MM.1S (cell line): ENCODE data around the gene MAU2.

Experiments used
- DNase-seq: peaks from one replicate; pipeline ENCODE4 v3.0.0-alpha.2; 2015
- H2AFZ ChIP-seq: fragments of 300-600 bp; sonication (generic); 2 replicates; pipeline ENCODE4 v1.6.0; 2016; ENCODE audit warnings: antibody characterized with exemption, low read length
- H3F3A ChIP-seq: fragments of 300-600 bp; sonication (generic); 2 replicates; pipeline ENCODE4 v1.6.1; 2016; ENCODE audit warnings: mild to moderate bottlenecking, antibody characterized with exemption, low read length, moderate library complexity, mixed read lengths; ENCODE audit not compliant: insufficient read depth
- H3K27ac ChIP-seq: fragments of 300-600 bp; sonication (generic); 2 replicates; pipeline ENCODE4 v1.5.1; 2016; ENCODE audit warnings: mild to moderate bottlenecking, low read length
- H3K27me3 ChIP-seq: fragments of 300-600 bp; sonication (generic); replicated peaks from 2 replicates; pipeline ENCODE4 v1.6.0; 2016; ENCODE audit warnings: low read length; ENCODE audit not compliant: insufficient read depth
- H3K36me3 ChIP-seq: fragments of 300-600 bp; sonication (generic); replicated peaks from 2 replicates; pipeline ENCODE4 v1.6.1; 2016; ENCODE audit warnings: mild to moderate bottlenecking, low read length, mixed read lengths; ENCODE audit not compliant: insufficient read depth
- H3K4me1 ChIP-seq: fragments of 300-600 bp; sonication (generic); 2 replicates; pipeline ENCODE4 v1.6.1; 2016; ENCODE audit warnings: low read length, mixed read lengths
- H3K4me2 ChIP-seq: fragments of 300-600 bp; sonication (generic); 2 replicates; pipeline ENCODE4 v1.6.0; 2016; ENCODE audit warnings: low read depth, low read length
- H3K4me3 ChIP-seq: fragments of 300-600 bp; sonication (generic); 2 replicates; pipeline ENCODE4 v1.5.1; 2016; ENCODE audit warnings: low read length, mixed read lengths
- H3K79me2 ChIP-seq: fragments of 300-600 bp; sonication (generic); 2 replicates; pipeline ENCODE4 v1.6.1; 2016; ENCODE audit warnings: mixed run types, low read length, mixed read lengths
- H3K9ac ChIP-seq: fragments of 300-600 bp; sonication (generic); 2 replicates; pipeline ENCODE4 v1.6.1; 2016; ENCODE audit warnings: low read length, mixed read lengths
- H3K9me2 ChIP-seq: fragments of 300-600 bp; sonication (generic); replicated peaks from 2 replicates; pipeline ENCODE4 v1.6.1; 2016; ENCODE audit warnings: mild to moderate bottlenecking, low read length, mixed read lengths; ENCODE audit not compliant: insufficient read depth
- H3K9me3 ChIP-seq: fragments of 300-600 bp; sonication (generic); replicated peaks from 2 replicates; pipeline ENCODE4 v1.6.1; 2016; ENCODE audit warnings: mild to moderate bottlenecking, low read length, mixed read lengths; ENCODE audit not compliant: insufficient read depth
- H4K20me1 ChIP-seq: fragments of 300-600 bp; sonication (generic); 2 replicates; pipeline ENCODE4 v1.6.1; 2016; ENCODE audit warnings: mild to moderate bottlenecking, low read length, moderate library complexity, mixed read lengths; ENCODE audit not compliant: insufficient read depth
- CTCF ChIP-seq: fragments of 300-600 bp; sonication (generic); IDR thresholded peaks from 2 replicates; pipeline ENCODE4 v1.5.1; 2016; ENCODE audit warnings: antibody characterized with exemption, low read length, mixed read lengths
- EZH2 ChIP-seq: fragments of 300-600 bp; sonication (generic); optimal IDR thresholded peaks from 2 replicates; pipeline ENCODE3; 2017; ENCODE audit warnings: low read depth, mild to moderate bottlenecking, antibody characterized with exemption, low read length, mixed read lengths
- EZH2phosphoT487 ChIP-seq: fragments of 300-600 bp; sonication (generic); IDR thresholded peaks from 2 replicates; pipeline ENCODE4 v1.6.1; 2018; ENCODE audit warnings: antibody characterized with exemption, low read length

The MAU2 gene

DNA sequence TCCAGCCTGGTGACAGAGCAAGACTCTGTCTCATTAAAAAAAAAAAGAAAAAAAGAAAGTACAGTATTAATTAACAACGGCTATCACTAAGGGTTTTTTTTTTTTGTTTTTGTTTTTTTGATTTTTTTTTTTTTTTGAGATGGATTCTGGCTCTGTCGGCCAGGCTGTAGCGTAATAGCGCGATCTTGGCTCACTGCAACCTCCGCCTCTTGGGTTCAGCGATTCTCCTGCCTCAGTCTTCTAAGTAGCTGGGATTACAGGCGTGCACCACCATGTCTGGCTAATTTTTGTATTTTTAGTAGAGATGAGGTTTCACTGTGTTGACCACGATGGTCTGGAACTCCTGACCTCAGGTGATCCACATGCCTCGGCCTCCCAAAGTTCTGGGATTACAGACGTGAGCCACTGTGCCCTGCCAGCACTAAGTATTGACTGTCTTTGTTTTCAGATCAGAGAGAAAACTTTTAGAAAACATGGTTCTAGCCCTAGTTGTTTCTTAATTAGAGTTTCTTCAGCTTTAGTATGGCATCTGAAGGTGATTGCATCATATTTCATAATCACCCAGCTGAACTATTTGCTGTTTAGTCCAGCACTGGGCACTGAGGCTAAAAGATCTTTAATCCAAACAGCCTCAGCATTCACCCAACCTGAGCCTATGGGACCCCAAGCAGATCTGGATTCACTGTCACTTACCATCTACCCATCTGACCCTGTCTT is 82.2 kb downstream of the MAU2 start:
- Histone ChIP-seq H3K36me3 (no peaks in the 10 kb centered on the region), H3K4me2 (no peak overlapping the region), H3K9me3 (no peaks in the 10 kb centered on the region), H3K4me1 (peaks cover 12% of the 10 kb centered on the region), H4K20me1 (peaks cover 14% of the 10 kb centered on the region), H2AFZ (no peak overlapping the region), H3K27me3 (no peaks in the 10 kb centered on the region), H3K27ac (no peak overlapping the region), H3K9me2 (no peaks in the 10 kb centered on the region), H3F3A (peaks cover 16% of the 10 kb centered on the region), H3K79me2 (peaks cover 34% of the 10 kb centered on the region), H3K4me3 (no peak overlapping the region), H3K9ac (no peak overlapping the region)
- TF ChIP-seq EZH2phosphoT487 (no peak), EZH2 (no peak), CTCF (no peak)
- DNase-seq: no peak

DNA sequence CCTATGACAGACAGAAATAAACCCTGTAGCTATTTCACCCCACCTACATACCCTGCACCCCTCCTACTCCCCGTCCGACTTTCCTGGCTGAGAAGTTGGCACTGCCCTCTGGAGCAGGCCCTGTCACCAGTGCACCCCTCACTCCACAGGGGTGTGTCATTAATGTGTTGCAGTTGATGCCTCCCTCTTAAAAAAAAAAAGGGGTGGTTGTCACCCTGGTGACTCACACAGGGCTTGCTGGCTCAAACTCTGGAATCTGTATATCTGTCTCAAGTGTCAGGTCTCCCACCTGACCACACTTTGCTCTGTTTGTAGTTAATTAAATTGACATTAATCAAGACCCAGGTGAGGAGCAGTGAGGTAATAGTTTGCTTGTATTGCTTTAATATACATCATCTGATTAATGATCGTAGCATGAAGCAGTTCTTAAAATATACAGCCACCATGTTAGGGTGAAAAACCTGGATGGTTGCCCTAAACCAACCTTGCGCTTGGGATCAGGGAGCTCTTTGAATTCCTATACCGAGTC is 82.8 kb downstream of the MAU2 start:
- peaks cover 17% of the 10 kb centered on the region for H4K20me1 ChIP-seq
- no peak overlapping the region for H3K4me3 ChIP-seq
- peaks cover 40% of the 10 kb centered on the region for H3K79me2 ChIP-seq
- no peak for TF ChIP-seq EZH2
- no peak for TF ChIP-seq CTCF
- TF ChIP-seq EZH2phosphoT487: no peak
- no peak overlapping the region for H3K4me2 ChIP-seq
- H3K27ac ChIP-seq: no peak overlapping the region
- H3K9me2 ChIP-seq: no peaks in the 10 kb centered on the region
- peaks cover 12% of the 10 kb centered on the region for H3K4me1 ChIP-seq
- no peaks in the 10 kb centered on the region for H3K36me3 ChIP-seq
- no peaks in the 10 kb centered on the region for H3K27me3 ChIP-seq
- H3K9ac ChIP-seq: no peak overlapping the region
- no peak for DNase-seq
- H3F3A ChIP-seq: peaks cover 16% of the 10 kb centered on the region
- H2AFZ ChIP-seq: no peak overlapping the region
- no peaks in the 10 kb centered on the region for H3K9me3 ChIP-seq

GRCh38 chr19:19404879-19405860 is 84.5 kb downstream of the MAU2 start, which contains the start of gene GATAD2A:
Gene GATAD2A (plus strand): TSS chr19:19405675. CDS start chr19:19465346, 59,671 bp downstream.
- Histone ChIP-seq H2AFZ (peak within 1 kb of the TSS; percentile 77), H3K79me2 (peaks cover 57% of the 10 kb centered on the region), H3K36me3 (no peaks in the 10 kb centered on the region), H3K4me1 (peaks cover 12% of the 10 kb centered on the region), H3K4me3 (peak within 1 kb of the TSS; percentile 82), H3K9me2 (no peaks in the 10 kb centered on the region), H3K9ac (peak within 1 kb of the TSS; percentile 75; the same call in 1 of the 2 replicates), H3K9me3 (no peaks in the 10 kb centered on the region), H3K4me2 (peak within 1 kb of the TSS; percentile 100), H3K27ac (peak within 1 kb of the TSS; percentile 32; the same call in 1 of the 2 replicates), H3K27me3 (no peaks in the 10 kb centered on the region), H3F3A (peaks cover 16% of the 10 kb centered on the region), H4K20me1 (peaks cover 33% of the 10 kb centered on the region)
- no peak for TF ChIP-seq EZH2phosphoT487
- TF ChIP-seq CTCF: peak; percentile 15; the same call in 1 of the 2 replicates
- peak; percentile 92 for DNase-seq
